GM21723 (cell line): ENCODE results near the gene OR2T6.
A peak's percentile ranks its signal among the peaks of the same experiment; 100 is the strongest.
"Not testable (repeated sequence)": the region's sequence is repeated elsewhere in the genome, so short reads cannot be mapped to it uniquely, and the experiment has no call there.

Experiments
- ATAC-seq: cut with Tn5 transposase; IDR thresholded peaks from one replicate; pipeline ENCODE4 v1.9.1; 2021; ENCODE audit warnings: mild to moderate bottlenecking, moderate library complexity; ENCODE audit not compliant: unreplicated experiment

Gene OR2T6

GRCh38 chr1:248375446-248375845 lies at the start of gene OR2T6:
TSS of gene OR2T6 (plus strand) at chr1:248375746. CDS start at chr1:248387609, 11,863 bp downstream.
- no peak for ATAC-seq

- no peak for ATAC-seq
These were observed 32.1 kb upstream of the OR2T6 start for GRCh38 chr1:248343451-248343850.

GRCh38 chr1:248348475-248348874 lies 27.1 kb upstream of the OR2T6 start, which contains the start of gene OR14C36:
TSS of gene OR14C36 (plus strand) at chr1:248348775. CDS start at chr1:248348775, 0 bp downstream.
- ATAC-seq: no peak

- no peak for ATAC-seq
These were observed 16.1 kb upstream of the OR2T6 start for GRCh38 chr1:248359415-248359814.

- ATAC-seq: no peak
These were observed 14.3 kb upstream of the OR2T6 start, which contains the start of gene OR2T4 for GRCh38 chr1:248361121-248361715. TSS of gene OR2T4 (plus strand) at chr1:248361665. CDS start at chr1:248361665, 0 bp downstream.

GRCh38 chr1:248366609-248367008 lies 8.9 kb upstream of the OR2T6 start:
- no peak for ATAC-seq

GRCh38 chr1:248372394-248372793 lies 3.2 kb upstream of the OR2T6 start:
- peak; percentile 51 for ATAC-seq

GRCh38 chr1:248373761-248374160 lies 1.8 kb upstream of the OR2T6 start:
- ATAC-seq: no peak

- no peak for ATAC-seq
These were observed 1.4 kb downstream of the OR2T6 start for GRCh38 chr1:248376916-248377315.

GRCh38 chr1:248380854-248381253 lies 5.3 kb downstream of the OR2T6 start:
- no peak for ATAC-seq

GRCh38 chr1:248388426-248388825 lies 12.9 kb downstream of the OR2T6 start:
- no peak for ATAC-seq

GRCh38 chr1:248393050-248393449 lies 17.5 kb downstream of the OR2T6 start:
- ATAC-seq: no peak

GRCh38 chr1:248402748-248403147 lies 27.2 kb downstream of the OR2T6 start, which contains the start of gene OR2T1:
TSS of gene OR2T1 (plus strand) at chr1:248403048. CDS start at chr1:248406148, 3,100 bp downstream.
- ATAC-seq: no peak

GRCh38 chr1:248404024-248404423 lies 28.5 kb downstream of the OR2T6 start:
- no peak for ATAC-seq

- ATAC-seq: peak; percentile 68
These were observed 31.5 kb downstream of the OR2T6 start for GRCh38 chr1:248406721-248407692.

GRCh38 chr1:248416226-248416625 lies 40.7 kb downstream of the OR2T6 start:
- no peak for ATAC-seq

- ATAC-seq: no peak
These were observed 42.3 kb downstream of the OR2T6 start for GRCh38 chr1:248417854-248418253.

GRCh38 chr1:248421384-248421783 lies 45.8 kb downstream of the OR2T6 start:
- ATAC-seq: no peak

GRCh38 chr1:248427526-248428191 lies 52.1 kb downstream of the OR2T6 start:
- peak; percentile 48 for ATAC-seq

GRCh38 chr1:248428192-248428533 lies 52.6 kb downstream of the OR2T6 start:
- ATAC-seq: peak; percentile 97

GRCh38 chr1:248431683-248432082 lies 56.1 kb downstream of the OR2T6 start:
- ATAC-seq: not testable (repeated sequence)
